ENCODE measurements around the gene PAX8. TPM values are rescaled to one million over a fixed set of nuclear protein-coding genes. Genes with fewer than 3 reads are reported as not detected.

The PAX8 gene
- total RNA-seq, 1 donor from 2014 or later, result 56.9 TPM

- H3K9me3 Mint-ChIP-seq, result no peaks in the 10 kb centered on the region
- peak overlapping the region; percentile 81 for H3K4me3 Mint-ChIP-seq
- H3K27ac Mint-ChIP-seq, result no peak overlapping the region
- peaks cover 12% of the 10 kb centered on the region for H3K4me1 Mint-ChIP-seq (ENCODE audit: unreplicated experiment)
- no peak for DNase-seq (ENCODE audit: extremely low spot score, unreplicated experiment)
- peaks cover 94% of the 10 kb centered on the region for H3K27me3 Mint-ChIP-seq
- H3K36me3 Mint-ChIP-seq, result no peaks in the 10 kb centered on the region
- no peak for TF ChIP-seq CTCF (conservative IDR thresholded peaks at IDR 0.05)
These were observed 2.4 kb downstream of the PAX8 start for GRCh38 chr2:113276216-113276760.

GRCh38 chr2:113275556-113276215 lies 3.0 kb downstream of the PAX8 start:
- peaks cover 96% of the 10 kb centered on the region for H3K27me3 Mint-ChIP-seq
- no peaks in the 10 kb centered on the region for H3K9me3 Mint-ChIP-seq
- no peaks in the 10 kb centered on the region for H3K36me3 Mint-ChIP-seq
- TF ChIP-seq CTCF (conservative IDR thresholded peaks at IDR 0.05), result no peak
- peaks cover 12% of the 10 kb centered on the region for H3K4me1 Mint-ChIP-seq (ENCODE audit: unreplicated experiment)
- DNase-seq (ENCODE audit: extremely low spot score, unreplicated experiment), result no peak
- H3K4me3 Mint-ChIP-seq, result peak overlapping the region; percentile 81
- no peak overlapping the region for H3K27ac Mint-ChIP-seq

- peaks cover 96% of the 10 kb centered on the region for H3K27me3 Mint-ChIP-seq
- H3K27ac Mint-ChIP-seq, result no peak overlapping the region
- H3K9me3 Mint-ChIP-seq, result no peaks in the 10 kb centered on the region
- no peak for DNase-seq (ENCODE audit: extremely low spot score, unreplicated experiment)
- H3K4me3 Mint-ChIP-seq, result peak overlapping the region; percentile 56
- TF ChIP-seq CTCF (conservative IDR thresholded peaks at IDR 0.05), result no peak
- H3K36me3 Mint-ChIP-seq, result no peaks in the 10 kb centered on the region
- H3K4me1 Mint-ChIP-seq (ENCODE audit: unreplicated experiment), result peaks cover 12% of the 10 kb centered on the region
These were observed 4.3 kb downstream of the PAX8 start for GRCh38 chr2:113274432-113274831.

GRCh38 chr2:113273981-113274380 lies 4.7 kb downstream of the PAX8 start:
- peaks cover 96% of the 10 kb centered on the region for H3K27me3 Mint-ChIP-seq
- TF ChIP-seq CTCF (conservative IDR thresholded peaks at IDR 0.05), result no peak
- peak overlapping the region; percentile 59 for H3K4me3 Mint-ChIP-seq
- no peaks in the 10 kb centered on the region for H3K36me3 Mint-ChIP-seq
- H3K9me3 Mint-ChIP-seq, result no peaks in the 10 kb centered on the region
- no peak for DNase-seq (ENCODE audit: extremely low spot score, unreplicated experiment)
- no peak overlapping the region for H3K27ac Mint-ChIP-seq
- H3K4me1 Mint-ChIP-seq (ENCODE audit: unreplicated experiment), result peaks cover 12% of the 10 kb centered on the region

GRCh38 chr2:113273027-113273551 lies 5.6 kb downstream of the PAX8 start:
- TF ChIP-seq CTCF (conservative IDR thresholded peaks at IDR 0.05), result peak; percentile 59
- Mint-ChIP-seq H3K27me3 (peaks cover 93% of the 10 kb centered on the region), H3K36me3 (no peaks in the 10 kb centered on the region), H3K27ac (no peak overlapping the region), H3K9me3 (no peaks in the 10 kb centered on the region), H3K4me3 (peak overlapping the region; percentile 28), H3K4me1 (ENCODE audit: unreplicated experiment) (peaks cover 12% of the 10 kb centered on the region)
- DNase-seq (ENCODE audit: extremely low spot score, unreplicated experiment), result no peak
